HEK293 (cell line): ENCODE data around the gene NFIB.

Experiments used
- ATF2 ChIP-seq: fragments of 450-650 bp; formaldehyde crosslinking; IDR thresholded peaks from 2 replicates; pipeline ENCODE4 v1.5.1; 2016; ENCODE audit warnings: missing biosample characterization, missing genetic modification characterization, low read depth
- BCL11B ChIP-seq: fragments of 450-650 bp; formaldehyde crosslinking; IDR thresholded peaks from 2 replicates; pipeline ENCODE4 v1.5.1; 2016; ENCODE audit warnings: low read depth, missing biosample characterization, missing genetic modification characterization
- HIC1 ChIP-seq: fragments of 450-650 bp; formaldehyde crosslinking; IDR thresholded peaks from 2 replicates; pipeline ENCODE4 v1.5.1; 2016; ENCODE audit warnings: missing biosample characterization, missing genetic modification characterization
- KLF17 ChIP-seq: fragments of 450-650 bp; formaldehyde crosslinking; IDR thresholded peaks from 2 replicates; pipeline ENCODE4 v1.5.1; 2016; ENCODE audit warnings: missing biosample characterization, missing genetic modification characterization
- KLF7 ChIP-seq: fragments of 450-650 bp; formaldehyde crosslinking; IDR thresholded peaks from 2 replicates; pipeline ENCODE4 v1.5.1; 2016; ENCODE audit warnings: missing biosample characterization, missing genetic modification characterization, borderline replicate concordance
- RBAK ChIP-seq: fragments of 450-650 bp; formaldehyde crosslinking; IDR thresholded peaks from 2 replicates; pipeline ENCODE4 v1.5.1; 2016; ENCODE audit warnings: missing biosample characterization, missing genetic modification characterization
- ZBTB17 ChIP-seq: fragments of 450-650 bp; formaldehyde crosslinking; IDR thresholded peaks from 2 replicates; pipeline ENCODE4 v1.5.1; 2016; ENCODE audit warnings: missing biosample characterization, missing genetic modification characterization
- ZBTB7A ChIP-seq: fragments of 450-650 bp; formaldehyde crosslinking; IDR thresholded peaks from 2 replicates; pipeline ENCODE4 v1.5.1; 2016; ENCODE audit warnings: low read depth, missing biosample characterization, missing genetic modification characterization
- ZNF114 ChIP-seq: fragments of 450-650 bp; formaldehyde crosslinking; IDR thresholded peaks from 2 replicates; pipeline ENCODE4 v1.5.0; 2017; ENCODE audit warnings: missing biosample characterization, missing genetic modification characterization
- ZNF121 ChIP-seq: fragments of 450-650 bp; formaldehyde crosslinking; IDR thresholded peaks from 2 replicates; pipeline ENCODE4 v1.5.1; 2016; ENCODE audit warnings: missing biosample characterization, missing genetic modification characterization
- ZNF211 ChIP-seq: fragments of 450-650 bp; formaldehyde crosslinking; IDR thresholded peaks from 2 replicates; pipeline ENCODE4 v1.5.1; 2016; ENCODE audit warnings: low read depth, missing biosample characterization, missing genetic modification characterization
- ZNF24 ChIP-seq: fragments of 450-650 bp; formaldehyde crosslinking; IDR thresholded peaks from 2 replicates; pipeline ENCODE4 v1.5.1; 2016; ENCODE audit warnings: missing biosample characterization, missing genetic modification characterization
- ZNF248 ChIP-seq: fragments of 450-650 bp; formaldehyde crosslinking; IDR thresholded peaks from 2 replicates; pipeline ENCODE4 v1.5.1; 2017; ENCODE audit warnings: missing biosample characterization, missing genetic modification characterization
- ZNF266 ChIP-seq: fragments of 450-650 bp; formaldehyde crosslinking; IDR thresholded peaks from 2 replicates; pipeline ENCODE4 v1.5.1; 2016; ENCODE audit warnings: missing biosample characterization, missing genetic modification characterization, low read depth
- ZNF561 ChIP-seq: fragments of 450-650 bp; IDR thresholded peaks from 2 replicates; pipeline ENCODE4 v1.5.1; 2018; ENCODE audit warnings: missing biosample characterization, missing genetic modification characterization, borderline replicate concordance
- ZNF596 ChIP-seq: fragments of 450-650 bp; IDR thresholded peaks from 2 replicates; pipeline ENCODE4 v1.5.0; 2018; ENCODE audit warnings: missing biosample characterization, mild to moderate bottlenecking, missing genetic modification characterization, moderate library complexity
- ZNF629 ChIP-seq: fragments of 450-650 bp; formaldehyde crosslinking; IDR thresholded peaks from 2 replicates; pipeline ENCODE4 v1.5.1; 2017; ENCODE audit warnings: missing biosample characterization, missing genetic modification characterization
- ZNF639 ChIP-seq: fragments of 450-650 bp; formaldehyde crosslinking; IDR thresholded peaks from 2 replicates; pipeline ENCODE4 v1.5.1; 2016; ENCODE audit warnings: missing biosample characterization, missing genetic modification characterization
- ZNF664 ChIP-seq: fragments of 450-650 bp; formaldehyde crosslinking; IDR thresholded peaks from 2 replicates; pipeline ENCODE4 v1.5.1; 2016; ENCODE audit warnings: missing biosample characterization, missing genetic modification characterization
- ZNF677 ChIP-seq: fragments of 450-650 bp; IDR thresholded peaks from 2 replicates; pipeline ENCODE4 v1.5.0; 2018; ENCODE audit warnings: missing biosample characterization, mild to moderate bottlenecking, missing genetic modification characterization, moderate library complexity
- ZNF76 ChIP-seq: fragments of 450-650 bp; formaldehyde crosslinking; IDR thresholded peaks from 2 replicates; pipeline ENCODE4; 2016; ENCODE audit warnings: low read depth, missing biosample characterization, missing genetic modification characterization, borderline replicate concordance
- ZNF830 ChIP-seq: fragments of 450-650 bp; IDR thresholded peaks from 2 replicates; pipeline ENCODE4 v1.5.0; 2018; ENCODE audit warnings: missing biosample characterization, missing genetic modification characterization, low read depth, mild to moderate bottlenecking, moderate library complexity
- TF ChIP-seq, protein P1 (sequence below): fragments of 450-650 bp; formaldehyde crosslinking; conservative IDR thresholded peaks from 2 replicates; pipeline ENCODE4 v1.5.1; 2016; ENCODE audit warnings: low read depth, missing biosample characterization, missing genetic modification characterization
- TF ChIP-seq, protein P2 (sequence below): fragments of 450-650 bp; formaldehyde crosslinking; IDR thresholded peaks from 2 replicates; pipeline ENCODE4 v1.5.1; 2016; ENCODE audit warnings: missing biosample characterization, missing genetic modification characterization
- TF ChIP-seq, protein P3 (sequence below): fragments of 450-650 bp; formaldehyde crosslinking; IDR thresholded peaks from 2 replicates; pipeline ENCODE4 v1.5.1; 2016; ENCODE audit warnings: missing biosample characterization, missing genetic modification characterization

NFIB gene

GRCh38 chr9:14136047-14136635 is 177.8 kb downstream of the NFIB start (continued):
- TF ChIP-seq, protein P1, sequence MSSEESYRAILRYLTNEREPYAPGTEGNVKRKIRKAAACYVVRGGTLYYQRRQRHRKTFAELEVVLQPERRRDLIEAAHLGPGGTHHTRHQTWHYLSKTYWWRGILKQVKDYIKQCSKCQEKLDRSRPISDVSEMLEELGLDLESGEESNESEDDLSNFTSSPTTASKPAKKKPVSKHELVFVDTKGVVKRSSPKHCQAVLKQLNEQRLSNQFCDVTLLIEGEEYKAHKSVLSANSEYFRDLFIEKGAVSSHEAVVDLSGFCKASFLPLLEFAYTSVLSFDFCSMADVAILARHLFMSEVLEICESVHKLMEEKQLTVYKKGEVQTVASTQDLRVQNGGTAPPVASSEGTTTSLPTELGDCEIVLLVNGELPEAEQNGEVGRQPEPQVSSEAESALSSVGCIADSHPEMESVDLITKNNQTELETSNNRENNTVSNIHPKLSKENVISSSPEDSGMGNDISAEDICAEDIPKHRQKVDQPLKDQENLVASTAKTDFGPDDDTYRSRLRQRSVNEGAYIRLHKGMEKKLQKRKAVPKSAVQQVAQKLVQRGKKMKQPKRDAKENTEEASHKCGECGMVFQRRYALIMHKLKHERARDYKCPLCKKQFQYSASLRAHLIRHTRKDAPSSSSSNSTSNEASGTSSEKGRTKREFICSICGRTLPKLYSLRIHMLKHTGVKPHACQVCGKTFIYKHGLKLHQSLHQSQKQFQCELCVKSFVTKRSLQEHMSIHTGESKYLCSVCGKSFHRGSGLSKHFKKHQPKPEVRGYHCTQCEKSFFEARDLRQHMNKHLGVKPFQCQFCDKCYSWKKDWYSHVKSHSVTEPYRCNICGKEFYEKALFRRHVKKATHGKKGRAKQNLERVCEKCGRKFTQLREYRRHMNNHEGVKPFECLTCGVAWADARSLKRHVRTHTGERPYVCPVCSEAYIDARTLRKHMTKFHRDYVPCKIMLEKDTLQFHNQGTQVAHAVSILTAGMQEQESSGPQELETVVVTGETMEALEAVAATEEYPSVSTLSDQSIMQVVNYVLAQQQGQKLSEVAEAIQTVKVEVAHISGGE (tag by site-specific recombination) = no peak
- TF ChIP-seq ZNF211 (tag by site-specific recombination) = no peak
- TF ChIP-seq ZNF596 (tag by site-specific recombination) = 0 out of 2 replicates have a peak, but pooled peaks have one; percentile 22
- TF ChIP-seq HIC1 (tag by site-specific recombination) = no peak
- no peak for TF ChIP-seq ZNF266 (tag by site-specific recombination)
- TF ChIP-seq, protein P2, sequence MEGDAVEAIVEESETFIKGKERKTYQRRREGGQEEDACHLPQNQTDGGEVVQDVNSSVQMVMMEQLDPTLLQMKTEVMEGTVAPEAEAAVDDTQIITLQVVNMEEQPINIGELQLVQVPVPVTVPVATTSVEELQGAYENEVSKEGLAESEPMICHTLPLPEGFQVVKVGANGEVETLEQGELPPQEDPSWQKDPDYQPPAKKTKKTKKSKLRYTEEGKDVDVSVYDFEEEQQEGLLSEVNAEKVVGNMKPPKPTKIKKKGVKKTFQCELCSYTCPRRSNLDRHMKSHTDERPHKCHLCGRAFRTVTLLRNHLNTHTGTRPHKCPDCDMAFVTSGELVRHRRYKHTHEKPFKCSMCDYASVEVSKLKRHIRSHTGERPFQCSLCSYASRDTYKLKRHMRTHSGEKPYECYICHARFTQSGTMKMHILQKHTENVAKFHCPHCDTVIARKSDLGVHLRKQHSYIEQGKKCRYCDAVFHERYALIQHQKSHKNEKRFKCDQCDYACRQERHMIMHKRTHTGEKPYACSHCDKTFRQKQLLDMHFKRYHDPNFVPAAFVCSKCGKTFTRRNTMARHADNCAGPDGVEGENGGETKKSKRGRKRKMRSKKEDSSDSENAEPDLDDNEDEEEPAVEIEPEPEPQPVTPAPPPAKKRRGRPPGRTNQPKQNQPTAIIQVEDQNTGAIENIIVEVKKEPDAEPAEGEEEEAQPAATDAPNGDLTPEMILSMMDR (tag by site-specific recombination) = no peak
- no peak for TF ChIP-seq ZBTB17
- no peak for TF ChIP-seq KLF7
- TF ChIP-seq ZNF561 = no peak
- no peak for TF ChIP-seq ZNF24 (tag by site-specific recombination)
- TF ChIP-seq ZNF76 = no peak
- no peak for TF ChIP-seq ZNF677 (tag by site-specific recombination)
- TF ChIP-seq ZNF121 (tag by site-specific recombination) = no peak
- TF ChIP-seq KLF17 (tag by site-specific recombination) = no peak
- TF ChIP-seq ZNF639 (tag by site-specific recombination) = no peak
- no peak for TF ChIP-seq ZNF664 (tag by site-specific recombination)
- TF ChIP-seq RBAK (tag by site-specific recombination) = no peak
- TF ChIP-seq ZNF114 (tag by site-specific recombination) = no peak
- TF ChIP-seq ZBTB7A (tag by site-specific recombination) = no peak
- no peak for TF ChIP-seq ZNF629 (tag by site-specific recombination)
- TF ChIP-seq, protein P3, sequence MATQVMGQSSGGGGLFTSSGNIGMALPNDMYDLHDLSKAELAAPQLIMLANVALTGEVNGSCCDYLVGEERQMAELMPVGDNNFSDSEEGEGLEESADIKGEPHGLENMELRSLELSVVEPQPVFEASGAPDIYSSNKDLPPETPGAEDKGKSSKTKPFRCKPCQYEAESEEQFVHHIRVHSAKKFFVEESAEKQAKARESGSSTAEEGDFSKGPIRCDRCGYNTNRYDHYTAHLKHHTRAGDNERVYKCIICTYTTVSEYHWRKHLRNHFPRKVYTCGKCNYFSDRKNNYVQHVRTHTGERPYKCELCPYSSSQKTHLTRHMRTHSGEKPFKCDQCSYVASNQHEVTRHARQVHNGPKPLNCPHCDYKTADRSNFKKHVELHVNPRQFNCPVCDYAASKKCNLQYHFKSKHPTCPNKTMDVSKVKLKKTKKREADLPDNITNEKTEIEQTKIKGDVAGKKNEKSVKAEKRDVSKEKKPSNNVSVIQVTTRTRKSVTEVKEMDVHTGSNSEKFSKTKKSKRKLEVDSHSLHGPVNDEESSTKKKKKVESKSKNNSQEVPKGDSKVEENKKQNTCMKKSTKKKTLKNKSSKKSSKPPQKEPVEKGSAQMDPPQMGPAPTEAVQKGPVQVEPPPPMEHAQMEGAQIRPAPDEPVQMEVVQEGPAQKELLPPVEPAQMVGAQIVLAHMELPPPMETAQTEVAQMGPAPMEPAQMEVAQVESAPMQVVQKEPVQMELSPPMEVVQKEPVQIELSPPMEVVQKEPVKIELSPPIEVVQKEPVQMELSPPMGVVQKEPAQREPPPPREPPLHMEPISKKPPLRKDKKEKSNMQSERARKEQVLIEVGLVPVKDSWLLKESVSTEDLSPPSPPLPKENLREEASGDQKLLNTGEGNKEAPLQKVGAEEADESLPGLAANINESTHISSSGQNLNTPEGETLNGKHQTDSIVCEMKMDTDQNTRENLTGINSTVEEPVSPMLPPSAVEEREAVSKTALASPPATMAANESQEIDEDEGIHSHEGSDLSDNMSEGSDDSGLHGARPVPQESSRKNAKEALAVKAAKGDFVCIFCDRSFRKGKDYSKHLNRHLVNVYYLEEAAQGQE = no peak
- TF ChIP-seq ZNF248 = no peak
- no peak for TF ChIP-seq ZNF830 (tag by site-specific recombination)
- TF ChIP-seq BCL11B (tag by site-specific recombination) = no peak
- TF ChIP-seq ATF2 (tag by site-specific recombination) = no peak
